GM23338 (cell line): ENCODE measurements around the gene NXPH3. TPM values are rescaled to one million over a fixed set of nuclear protein-coding genes. Genes with fewer than 3 reads are reported as not detected.

Source experiments
- ATAC-seq: fragments of 200-7000 bp; cut with Tn5 transposase; 3 replicates; pipeline ENCODE4 v1.9.1; 2020
- DNase-seq: peaks from one replicate; pipeline ENCODE4 v3.0.0-alpha.2; 2015; ENCODE audit warnings: low spot score
- H2AFZ ChIP-seq: fragments of 200-600 bp; sonication (generic); 2 replicates; pipeline ENCODE4 v1.8.0; 2016; ENCODE audit warnings: antibody characterized with exemption, mild to moderate bottlenecking, moderate library complexity
- H3F3A ChIP-seq: fragments of 200-600 bp; sonication (generic); replicated peaks from 2 replicates; pipeline ENCODE4 v1.8.0; 2017; ENCODE audit warnings: antibody characterized with exemption, mixed run types, low read depth
- H3K27ac ChIP-seq: fragments of 200-600 bp; sonication (generic); 2 replicates; pipeline ENCODE4 v1.6.1; 2016; ENCODE audit warnings: low read depth
- H3K27me3 ChIP-seq: fragments of 200-600 bp; sonication (generic); 2 replicates; pipeline ENCODE4 v1.8.0; 2016; ENCODE audit warnings: mild to moderate bottlenecking, mixed run types, moderate library complexity; ENCODE audit not compliant: insufficient read depth
- H3K36me3 ChIP-seq: fragments of 200-600 bp; sonication (generic); 2 replicates; pipeline ENCODE4 v1.8.0; 2016; ENCODE audit warnings: mild to moderate bottlenecking; ENCODE audit not compliant: insufficient read depth
- H3K4me1 ChIP-seq: fragments of 200-600 bp; sonication (generic); 2 replicates; pipeline ENCODE4 v1.8.0; 2016; ENCODE audit warnings: mild to moderate bottlenecking, moderate library complexity; ENCODE audit not compliant: insufficient read depth
- H3K4me2 ChIP-seq: fragments of 200-600 bp; sonication (generic); 2 replicates; pipeline ENCODE4 v1.7.1; 2017; ENCODE audit warnings: mixed run types
- H3K4me3 ChIP-seq: fragments of 200-600 bp; sonication (generic); 2 replicates; pipeline ENCODE4 v1.6.1; 2016; ENCODE audit warnings: mixed run types
- H3K79me2 ChIP-seq: fragments of 200-600 bp; sonication (generic); replicated peaks from 2 replicates; pipeline ENCODE4 v1.8.0; 2017; ENCODE audit warnings: mild to moderate bottlenecking; ENCODE audit not compliant: insufficient read depth
- H3K9me2 ChIP-seq: fragments of 200-600 bp; sonication (generic); 2 replicates; pipeline ENCODE4 v1.8.0; 2017; ENCODE audit not compliant: insufficient read depth
- H4K20me1 ChIP-seq: fragments of 200-600 bp; sonication (generic); replicated peaks from 2 replicates; pipeline ENCODE4 v1.8.0; 2017; ENCODE audit warnings: mild to moderate bottlenecking; ENCODE audit not compliant: insufficient read depth
- H3K27ac Mint-ChIP-seq: 2 replicates; pipeline ENCODE4 v1.8.0; 2020; ENCODE audit warnings: inconsistent platforms, mild to moderate bottlenecking, moderate library complexity, mixed read lengths
- H3K27me3 Mint-ChIP-seq: 3 replicates; pipeline ENCODE4 v1.8.0; 2022; ENCODE audit warnings: low read depth, mild to moderate bottlenecking, moderate library complexity, mixed read lengths, inconsistent platforms; ENCODE audit not compliant: insufficient read depth, poor library complexity
- H3K36me3 Mint-ChIP-seq: 3 replicates; pipeline ENCODE4 v1.8.0; 2021; ENCODE audit warnings: low read depth, mild to moderate bottlenecking, inconsistent platforms, moderate library complexity, mixed read lengths
- H3K4me1 Mint-ChIP-seq: 3 replicates; pipeline ENCODE4 v1.8.0; 2020; ENCODE audit warnings: mild to moderate bottlenecking, inconsistent platforms, mixed read lengths
- H3K4me3 Mint-ChIP-seq: 3 replicates; pipeline ENCODE4 v1.8.0; 2021; ENCODE audit warnings: moderate library complexity, mild to moderate bottlenecking, inconsistent platforms, mixed read lengths
- H3K9me3 Mint-ChIP-seq: 3 replicates; pipeline ENCODE4 v1.8.0; 2020; ENCODE audit warnings: moderate library complexity, mild to moderate bottlenecking, inconsistent platforms, mixed read lengths
- CREB1 ChIP-seq: fragments of 250-450 bp; sonication (Bioruptor Pico); IDR thresholded peaks from 2 replicates; pipeline ENCODE4 v1.5.0; 2020; ENCODE audit warnings: low read depth, mild to moderate bottlenecking, moderate library complexity
- CTCF ChIP-seq, 2 experiments: fragments of 200-600 bp in 1 of 2; sonication (generic) in 1 of 2; conservative IDR thresholded peaks; 2 replicates each; pipeline versions ENCODE4 v1.5.1 to v1.6.1; 2016 to 2017; ENCODE audit warnings: antibody characterized with exemption in 2 of 2, low read depth in 2 of 2, mild to moderate bottlenecking in 2 of 2, moderate library complexity in 1 of 2
- EZH2 ChIP-seq: fragments of 200-600 bp; sonication (generic); IDR thresholded peaks from one replicate; pipeline ENCODE4 v1.8.0; 2017; ENCODE audit warnings: antibody characterized with exemption, mild to moderate bottlenecking, low read depth; ENCODE audit not compliant: unreplicated experiment
- EZH2phosphoT487 ChIP-seq: fragments of 200-600 bp; sonication (generic); IDR thresholded peaks from one replicate; pipeline ENCODE4 v1.8.1; 2018; ENCODE audit warnings: antibody characterized with exemption; ENCODE audit not compliant: unreplicated experiment
- JUNB ChIP-seq: IDR thresholded peaks from one replicate; pipeline ENCODE4 v1.6.1; 2016; ENCODE audit warnings: antibody characterized with exemption; ENCODE audit not compliant: unreplicated experiment
- POLR2AphosphoS5 ChIP-seq: IDR thresholded peaks from 2 replicates; pipeline ENCODE4 v1.6.1; 2016; ENCODE audit warnings: antibody characterized with exemption, low read depth
- STAT1 ChIP-seq: IDR thresholded peaks from one replicate; pipeline ENCODE4 v1.6.1; 2016; ENCODE audit warnings: antibody characterized with exemption; ENCODE audit not compliant: unreplicated experiment
- ZNF331 ChIP-seq: fragments of 250-450 bp; sonication (Bioruptor Pico); IDR thresholded peaks from 2 replicates; pipeline ENCODE4 v1.5.0; 2020; ENCODE audit warnings: low read depth, mild to moderate bottlenecking, moderate library complexity
- polyA plus RNA-seq: library from polyadenylated mRNA; unstranded; fragments of >200 nt; fragmentation: Nextera tagmentation; extraction: Ambion mirVana; gene quantifications from 2 replicates; pipeline ENCODE4 v1.2.1, GENCODE V29; 2016
- total RNA-seq: library from RNA; depleted of rRNA; stranded (reverse); fragments of >200 nt; shearing (Covaris generic); gene quantifications from 2 replicates; pipeline ENCODE4 v1.2.3, GENCODE V29; 2014
- TF ChIP-seq, protein P1 (sequence below): IDR thresholded peaks from one replicate; pipeline ENCODE4 v1.6.1; 2018; ENCODE audit warnings: antibody characterized with exemption; ENCODE audit not compliant: unreplicated experiment

Gene NXPH3
- total and polyA plus RNA-seq, 2 experiments from 2014 or later = 0.23 to 2.7 TPM

DNA sequence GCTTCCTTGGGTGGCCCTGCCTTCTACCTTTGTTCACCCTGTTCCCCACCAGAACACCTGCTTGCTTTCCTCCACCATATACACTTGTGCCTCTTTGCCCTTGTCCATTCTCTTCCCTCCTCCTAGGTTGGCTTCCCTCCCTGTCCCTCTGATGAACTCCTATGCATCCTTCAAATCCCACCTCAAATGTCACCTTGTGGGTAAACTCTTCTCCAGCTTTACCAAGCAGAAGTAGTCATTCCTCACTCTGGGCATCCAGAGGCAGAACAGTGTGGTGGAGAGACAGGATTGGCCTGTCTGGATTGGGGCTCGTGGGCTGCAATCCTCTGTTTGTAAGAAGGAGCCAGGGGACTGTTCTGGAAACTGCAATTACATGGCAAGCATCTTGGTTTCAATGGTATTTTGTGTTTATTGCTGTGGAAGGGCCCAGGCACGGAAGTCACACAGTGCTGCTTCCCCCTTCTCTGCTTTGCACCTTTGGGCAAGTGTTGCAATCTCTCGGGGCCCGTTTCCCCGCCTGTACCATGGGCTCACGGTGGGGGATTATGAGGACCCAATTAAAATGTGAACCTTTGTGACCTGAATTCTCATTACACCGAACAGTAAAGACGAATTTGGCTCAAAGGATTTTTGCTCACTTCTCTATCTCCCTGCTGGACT, 21.9 kb upstream of the NXPH3 start:
- H3K4me1 ChIP-seq = no peaks in the 10 kb centered on the region; the same call in 1 of the 2 replicates
- H3K9me2 ChIP-seq = no peaks in the 10 kb centered on the region
- Mint-ChIP-seq H3K36me3 (no peaks in the 10 kb centered on the region), H3K9me3 (no peaks in the 10 kb centered on the region), H3K4me3 (no peak overlapping the region), H3K4me1 (peaks cover 12% of the 10 kb centered on the region), H3K27me3 (peaks cover 14% of the 10 kb centered on the region), H3K27ac (no peak overlapping the region)
- DNase-seq (no peak), ATAC-seq (no peak)
- H3K4me3 ChIP-seq = no peak overlapping the region
- no peak overlapping the region for H2AFZ ChIP-seq
- H3F3A ChIP-seq = no peaks in the 10 kb centered on the region
- H3K79me2 ChIP-seq = no peaks in the 10 kb centered on the region
- no peak overlapping the region for H3K4me2 ChIP-seq
- H3K27ac ChIP-seq = no peak overlapping the region
- TF ChIP-seq EZH2 (no peak), POLR2AphosphoS5 (no peak), CREB1 (CRISPR knock-in tag) (no peak), EZH2phosphoT487 (no peak), STAT1 (no peak), JUNB (no peak)
- TF ChIP-seq, protein P1, sequence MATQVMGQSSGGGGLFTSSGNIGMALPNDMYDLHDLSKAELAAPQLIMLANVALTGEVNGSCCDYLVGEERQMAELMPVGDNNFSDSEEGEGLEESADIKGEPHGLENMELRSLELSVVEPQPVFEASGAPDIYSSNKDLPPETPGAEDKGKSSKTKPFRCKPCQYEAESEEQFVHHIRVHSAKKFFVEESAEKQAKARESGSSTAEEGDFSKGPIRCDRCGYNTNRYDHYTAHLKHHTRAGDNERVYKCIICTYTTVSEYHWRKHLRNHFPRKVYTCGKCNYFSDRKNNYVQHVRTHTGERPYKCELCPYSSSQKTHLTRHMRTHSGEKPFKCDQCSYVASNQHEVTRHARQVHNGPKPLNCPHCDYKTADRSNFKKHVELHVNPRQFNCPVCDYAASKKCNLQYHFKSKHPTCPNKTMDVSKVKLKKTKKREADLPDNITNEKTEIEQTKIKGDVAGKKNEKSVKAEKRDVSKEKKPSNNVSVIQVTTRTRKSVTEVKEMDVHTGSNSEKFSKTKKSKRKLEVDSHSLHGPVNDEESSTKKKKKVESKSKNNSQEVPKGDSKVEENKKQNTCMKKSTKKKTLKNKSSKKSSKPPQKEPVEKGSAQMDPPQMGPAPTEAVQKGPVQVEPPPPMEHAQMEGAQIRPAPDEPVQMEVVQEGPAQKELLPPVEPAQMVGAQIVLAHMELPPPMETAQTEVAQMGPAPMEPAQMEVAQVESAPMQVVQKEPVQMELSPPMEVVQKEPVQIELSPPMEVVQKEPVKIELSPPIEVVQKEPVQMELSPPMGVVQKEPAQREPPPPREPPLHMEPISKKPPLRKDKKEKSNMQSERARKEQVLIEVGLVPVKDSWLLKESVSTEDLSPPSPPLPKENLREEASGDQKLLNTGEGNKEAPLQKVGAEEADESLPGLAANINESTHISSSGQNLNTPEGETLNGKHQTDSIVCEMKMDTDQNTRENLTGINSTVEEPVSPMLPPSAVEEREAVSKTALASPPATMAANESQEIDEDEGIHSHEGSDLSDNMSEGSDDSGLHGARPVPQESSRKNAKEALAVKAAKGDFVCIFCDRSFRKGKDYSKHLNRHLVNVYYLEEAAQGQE = no peak
- H3K27me3 ChIP-seq = no peaks in the 10 kb centered on the region; the same call in 1 of the 2 replicates
- H3K36me3 ChIP-seq = no peaks in the 10 kb centered on the region
- H4K20me1 ChIP-seq = no peaks in the 10 kb centered on the region

DNA sequence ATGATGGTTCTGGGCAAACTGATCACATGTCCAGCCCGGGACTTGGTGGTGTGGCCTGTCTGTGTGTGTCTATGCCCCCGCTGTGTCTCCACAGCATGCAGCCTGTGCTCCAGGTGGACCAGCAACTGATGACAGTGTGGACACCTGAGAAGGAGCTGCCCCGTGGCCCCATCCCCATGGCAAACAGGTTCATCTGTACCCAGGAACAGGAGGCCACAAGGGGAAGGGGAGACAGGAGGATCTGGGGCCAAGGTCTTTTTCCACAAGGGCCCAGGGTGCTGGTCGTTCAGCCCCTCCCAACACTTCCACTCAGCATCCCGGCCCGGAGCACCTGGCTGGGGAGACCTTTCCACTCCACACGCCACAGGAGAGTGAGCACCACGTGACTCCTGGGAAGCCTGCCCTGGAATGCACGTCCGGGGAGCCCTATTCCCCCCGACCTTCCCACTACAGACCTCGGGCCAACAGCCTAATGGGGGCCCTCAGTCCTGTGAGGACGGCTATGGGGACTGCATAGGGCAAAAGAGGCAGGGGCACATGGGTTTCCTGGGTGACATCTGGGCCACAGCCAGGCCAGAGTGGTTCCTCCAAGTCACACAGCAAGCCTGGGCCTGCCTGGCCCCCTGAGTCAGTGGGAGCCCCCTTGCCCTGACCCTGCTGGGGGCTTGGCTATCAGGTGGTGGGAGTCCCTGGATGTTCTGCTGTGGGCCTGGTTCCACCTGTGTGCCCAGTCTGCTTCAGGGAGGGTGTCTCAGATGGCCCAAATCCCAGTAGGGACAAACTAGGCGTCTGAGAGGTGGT, 20.8 kb upstream of the NXPH3 start:
- no peaks in the 10 kb centered on the region for H4K20me1 ChIP-seq
- H3K36me3 Mint-ChIP-seq = no peaks in the 10 kb centered on the region
- H3K4me2 ChIP-seq = no peak overlapping the region
- H3K27ac ChIP-seq = no peak overlapping the region
- no peaks in the 10 kb centered on the region for H3K79me2 ChIP-seq
- H3K27me3 Mint-ChIP-seq = peaks cover 11% of the 10 kb centered on the region
- no peak overlapping the region for H3K4me3 ChIP-seq
- H3K4me1 ChIP-seq = no peaks in the 10 kb centered on the region; the same call in 1 of the 2 replicates
- no peaks in the 10 kb centered on the region for H3K36me3 ChIP-seq
- ATAC-seq = no peak
- H3K27ac Mint-ChIP-seq = no peak overlapping the region
- no peaks in the 10 kb centered on the region for H3K9me3 Mint-ChIP-seq
- TF ChIP-seq CTCF (conservative IDR thresholded peaks at IDR 0.05; ENCODE audit: low read depth in 2 of 2) (no peak), EZH2 (no peak), ZNF331 (CRISPR knock-in tag) (no peak)
- TF ChIP-seq, protein P1 = no peak
- H3F3A ChIP-seq = no peaks in the 10 kb centered on the region
- H3K9me2 ChIP-seq = no peaks in the 10 kb centered on the region
- H3K4me1 Mint-ChIP-seq = peaks cover 12% of the 10 kb centered on the region
- H3K4me3 Mint-ChIP-seq = no peak overlapping the region
- no peak for DNase-seq
- no peaks in the 10 kb centered on the region; the same call in 1 of the 2 replicates for H3K27me3 ChIP-seq
- H2AFZ ChIP-seq = peak overlapping the region; percentile 18; the same call in 1 of the 2 replicates
